Skeletal muscle tissue (tissue), 4 donors: ENCODE data around the gene CSNK1E. TPM values are rescaled to one million over a fixed set of nuclear protein-coding genes. Genes with fewer than 3 reads are reported as not detected.

Experiments
- H3K27ac ChIP-seq: one replicate; pipeline ENCODE4 v1.7.0; 2013; ENCODE audit warnings: mild to moderate bottlenecking, low read depth, low read length, inconsistent platforms
- H3K27me3 ChIP-seq, 3 donors: one replicate each; pipeline ENCODE4 v1.7.0; 2013; ENCODE audit warnings: low read length in 3 of 3; ENCODE audit not compliant: control insufficient read depth in 3 of 3, insufficient read depth in 3 of 3
- H3K36me3 ChIP-seq, 3 donors: one replicate each; pipeline ENCODE4 v1.7.0; 2013; ENCODE audit warnings: low read length in 3 of 3; ENCODE audit not compliant: control insufficient read depth in 3 of 3, insufficient read depth in 3 of 3
- H3K4me1 ChIP-seq, 3 donors: one replicate each; pipeline ENCODE4 v1.7.0; 2013; ENCODE audit warnings: low read length in 3 of 3, mild to moderate bottlenecking in 3 of 3; ENCODE audit not compliant: control insufficient read depth in 3 of 3, insufficient read depth in 3 of 3
- H3K4me3 ChIP-seq, 3 donors: one replicate each; pipeline ENCODE4 v1.7.0; 2013; ENCODE audit warnings: low read length in 3 of 3
- H3K9ac ChIP-seq, 3 donors: one replicate each; pipeline ENCODE4 v1.7.0; 2013; ENCODE audit warnings: low read length in 3 of 3, mild to moderate bottlenecking in 3 of 3, moderate library complexity in 2 of 3, low read depth in 1 of 3
- H3K9me3 ChIP-seq, 3 donors: one replicate each; pipeline ENCODE4 v1.7.0; 2013; ENCODE audit warnings: low read length in 3 of 3; ENCODE audit not compliant: control insufficient read depth in 3 of 3
- total RNA-seq: library from RNA; depleted of rRNA; stranded (reverse); fragments of >200 nt; gene quantifications from one replicate; pipeline ENCODE4 v1.2.3, GENCODE V29; 2014
- donor health status: Osteomylitis.

Gene CSNK1E
- total RNA-seq, 1 donor from 2014 or later = 71.0 TPM

DNA sequence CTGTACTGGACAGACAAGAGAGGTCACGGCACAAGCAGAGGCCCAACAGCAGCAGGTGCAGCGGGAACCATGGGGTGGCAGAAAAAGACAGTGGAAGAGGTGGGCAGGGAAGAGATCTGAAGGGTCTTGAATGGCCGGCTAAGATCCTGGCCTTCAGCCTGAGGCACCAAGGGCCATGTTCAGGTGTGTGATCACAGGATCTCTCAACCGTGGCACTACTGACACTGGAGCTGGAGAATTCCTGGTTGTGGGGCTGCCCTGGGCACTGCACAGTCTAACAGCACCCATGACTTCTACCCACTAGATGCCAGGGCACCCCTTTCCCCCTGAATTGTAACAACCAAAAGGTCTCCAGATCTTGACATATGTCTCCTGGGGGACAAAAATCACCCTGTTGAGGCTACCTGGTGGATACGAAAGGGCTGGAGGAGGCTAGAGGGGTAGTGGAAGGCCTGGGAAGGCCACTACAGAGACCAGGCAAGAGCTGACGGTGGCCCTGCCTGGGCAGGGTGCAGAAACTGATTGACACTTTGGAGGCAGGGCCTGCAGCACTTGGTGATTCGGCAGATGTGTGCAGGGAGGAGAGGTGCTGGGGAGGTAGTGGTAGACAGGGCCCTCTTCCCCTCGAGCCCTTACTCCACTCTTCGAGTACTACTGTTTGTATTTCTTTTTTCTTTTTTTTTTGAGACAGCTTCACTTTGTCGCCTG, 8.3 kb downstream of the CSNK1E start:
- Histone ChIP-seq H3K27ac (peak overlapping the region; percentile 64), H3K4me1 (peaks cover 72 to 89% (median 83%) of the 10 kb centered on the region in 3 donors), H3K9ac (peak overlapping the region; percentile 36 to 65 (median 58)), H3K27me3 (no peaks in the 10 kb centered on the region), H3K36me3 (peaks cover 8 to 16% (median 12%) of the 10 kb centered on the region in 3 donors), H3K9me3 (no peaks in the 10 kb centered on the region), H3K4me3 (no peak overlapping the region)

DNA sequence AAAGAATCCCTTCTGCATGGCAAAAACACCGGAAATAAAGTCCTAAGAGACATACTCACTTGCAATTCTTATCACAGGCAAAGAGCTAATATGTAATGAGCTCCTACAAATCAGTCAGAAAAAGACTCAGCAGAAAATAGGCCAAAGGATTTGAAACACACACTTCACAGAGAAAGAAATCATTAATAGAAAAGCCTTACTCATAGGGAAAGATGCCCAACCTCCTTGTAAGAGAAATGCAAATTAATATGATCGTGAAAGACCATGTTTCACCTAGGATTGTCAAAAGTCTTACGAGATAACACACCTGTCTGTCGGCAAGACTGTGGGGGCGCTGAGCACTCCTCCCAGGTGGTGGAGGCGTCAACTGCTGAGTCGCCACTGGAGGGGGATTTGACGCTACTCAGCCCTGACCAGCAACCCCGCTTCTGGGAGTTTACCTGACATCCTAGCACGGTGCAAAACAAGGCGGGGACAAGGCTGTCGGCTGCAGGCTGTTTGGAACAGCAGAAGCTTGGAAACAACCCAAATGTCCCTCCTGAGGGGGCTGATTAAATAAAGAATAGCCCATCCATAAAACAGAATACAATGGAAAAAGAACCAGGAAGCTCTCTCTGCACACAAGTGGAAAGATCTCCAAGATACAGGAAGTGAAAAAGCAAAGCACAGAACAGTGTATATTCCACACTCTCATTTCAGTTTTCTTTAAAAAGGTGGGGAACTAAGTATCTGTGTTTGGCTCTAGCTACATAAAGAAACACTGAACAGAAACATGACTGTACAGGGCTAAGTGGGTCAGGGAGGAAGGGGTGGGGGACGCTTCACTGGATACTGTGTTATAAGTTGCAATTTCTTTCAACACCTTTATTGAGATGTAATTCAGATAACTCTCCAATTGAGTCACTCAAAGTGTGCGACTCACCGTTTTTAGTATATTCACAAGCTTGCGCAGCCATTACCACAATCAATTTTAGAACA, 11.5 kb downstream of the CSNK1E start:
- Histone ChIP-seq H3K4me1 (peaks cover 49 to 65% (median 63%) of the 10 kb centered on the region in 3 donors), H3K9me3 (no peaks in the 10 kb centered on the region), H3K27me3 (no peaks in the 10 kb centered on the region), H3K4me3 (no peak overlapping the region), H3K9ac (peak overlapping the region in 2 of 3 donors; percentile 15 to 17), H3K27ac (peak overlapping the region; percentile 45), H3K36me3 (peaks cover 23 to 33% (median 25%) of the 10 kb centered on the region in 3 donors)

DNA sequence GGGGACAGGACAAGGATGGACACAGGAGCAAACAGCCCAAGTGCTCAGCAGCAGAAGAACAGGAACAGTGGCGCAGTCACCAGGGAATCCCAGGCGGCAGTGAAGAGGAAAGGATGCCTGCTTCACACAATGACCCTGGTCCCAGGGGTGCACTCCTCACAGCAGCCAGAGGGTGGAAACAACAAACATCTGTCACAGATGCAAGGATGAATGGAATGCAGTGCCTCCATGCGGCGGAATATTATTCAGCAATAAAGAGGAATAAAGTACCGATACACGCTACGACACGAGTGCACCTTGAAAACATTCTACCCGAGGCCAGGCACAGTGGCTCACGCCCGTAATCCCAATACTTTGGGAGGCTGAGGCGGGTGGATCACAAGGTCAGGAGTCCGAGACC, 12.7 kb downstream of the CSNK1E start:
- Histone ChIP-seq H3K4me3 (no peak overlapping the region), H3K9me3 (no peaks in the 10 kb centered on the region), H3K9ac (peak overlapping the region in 2 of 3 donors; percentile 3 to 40), H3K27ac (peak overlapping the region; percentile 38), H3K36me3 (peaks cover 35 to 45% (median 36%) of the 10 kb centered on the region in 3 donors), H3K4me1 (peaks cover 44 to 59% (median 56%) of the 10 kb centered on the region in 3 donors), H3K27me3 (no peaks in the 10 kb centered on the region)

- peaks cover 40 to 57% (median 54%) of the 10 kb centered on the region in 3 donors for H3K4me1 ChIP-seq
- peak overlapping the region; percentile 38 for H3K27ac ChIP-seq
- no peaks in the 10 kb centered on the region for H3K27me3 ChIP-seq
- peak overlapping the region in 1 of 3 donors; percentile 40 for H3K9ac ChIP-seq
- H3K9me3 ChIP-seq = no peaks in the 10 kb centered on the region
- H3K4me3 ChIP-seq = no peak overlapping the region
- peaks cover 41 to 48% (median 41%) of the 10 kb centered on the region in 3 donors for H3K36me3 ChIP-seq
These were observed 13.3 kb downstream of the CSNK1E start for GRCh38 chr22:38303974-38304373.

- no peak overlapping the region for H3K9ac ChIP-seq
- H3K36me3 ChIP-seq = peaks cover 48 to 54% (median 49%) of the 10 kb centered on the region in 3 donors
- no peaks in the 10 kb centered on the region for H3K27me3 ChIP-seq
- peaks cover 33 to 52% (median 45%) of the 10 kb centered on the region in 3 donors for H3K4me1 ChIP-seq
- H3K4me3 ChIP-seq = no peak overlapping the region
- H3K9me3 ChIP-seq = no peaks in the 10 kb centered on the region
- H3K27ac ChIP-seq = no peak overlapping the region
These were observed 14.3 kb downstream of the CSNK1E start for GRCh38 chr22:38302906-38303305.

DNA sequence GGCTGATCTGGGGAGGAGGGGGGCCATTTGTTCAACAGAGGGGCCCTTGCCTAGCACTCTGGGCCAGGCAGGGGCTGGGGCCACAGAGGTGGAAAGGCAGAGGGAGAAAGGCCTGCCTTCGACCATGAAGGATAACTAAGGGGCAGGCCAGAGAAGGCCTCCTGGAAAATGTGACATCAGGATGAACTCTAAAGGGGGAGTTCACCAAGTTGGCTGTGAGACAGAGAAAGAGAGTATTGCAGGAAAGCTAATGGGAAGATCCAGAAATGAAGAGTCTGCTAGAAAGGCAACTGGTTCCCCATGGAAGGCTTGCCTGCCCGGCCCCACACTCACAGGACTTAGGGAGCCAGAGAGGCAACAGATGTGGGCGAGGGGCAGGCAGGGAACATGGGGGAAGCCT, 16.3 kb downstream of the CSNK1E start:
- H3K4me3 ChIP-seq = no peak overlapping the region
- no peak overlapping the region for H3K9ac ChIP-seq
- peaks cover 65 to 73% (median 66%) of the 10 kb centered on the region in 3 donors for H3K36me3 ChIP-seq
- peaks cover 29 to 52% (median 43%) of the 10 kb centered on the region in 3 donors for H3K4me1 ChIP-seq
- no peak overlapping the region for H3K27ac ChIP-seq
- H3K27me3 ChIP-seq = no peaks in the 10 kb centered on the region
- no peaks in the 10 kb centered on the region for H3K9me3 ChIP-seq

- Histone ChIP-seq H3K27ac (no peak overlapping the region), H3K4me1 (peaks cover 25 to 51% (median 42%) of the 10 kb centered on the region in 3 donors), H3K4me3 (no peak overlapping the region), H3K36me3 (peaks cover 66 to 79% (median 70%) of the 10 kb centered on the region in 3 donors), H3K9ac (no peak overlapping the region), H3K27me3 (no peaks in the 10 kb centered on the region), H3K9me3 (no peaks in the 10 kb centered on the region)
These were observed 16.9 kb downstream of the CSNK1E start for GRCh38 chr22:38300197-38300945.

- Histone ChIP-seq H3K27ac (no peak overlapping the region), H3K4me1 (peaks cover 23 to 45% (median 40%) of the 10 kb centered on the region in 3 donors), H3K9me3 (no peaks in the 10 kb centered on the region), H3K27me3 (no peaks in the 10 kb centered on the region), H3K4me3 (no peak overlapping the region), H3K36me3 (peaks cover 69 to 85% (median 77%) of the 10 kb centered on the region in 3 donors), H3K9ac (no peak overlapping the region)
These were observed 17.5 kb downstream of the CSNK1E start for GRCh38 chr22:38299770-38300102.

- Histone ChIP-seq H3K36me3 (peaks cover 77 to 96% (median 81%) of the 10 kb centered on the region in 3 donors), H3K9ac (peak overlapping the region in 1 of 3 donors; percentile 33), H3K9me3 (no peaks in the 10 kb centered on the region), H3K4me1 (peaks cover 11 to 33% (median 29%) of the 10 kb centered on the region in 3 donors), H3K27me3 (no peaks in the 10 kb centered on the region), H3K4me3 (no peak overlapping the region), H3K27ac (no peak overlapping the region)
These were observed 18.8 kb downstream of the CSNK1E start for GRCh38 chr22:38298312-38299005.
